ENCODE measurements around the gene APRT.
"Not testable (repeated sequence)": the region's sequence is repeated elsewhere in the genome, so short reads cannot be mapped to it uniquely, and the experiment has no call there.

APRT gene

DNA sequence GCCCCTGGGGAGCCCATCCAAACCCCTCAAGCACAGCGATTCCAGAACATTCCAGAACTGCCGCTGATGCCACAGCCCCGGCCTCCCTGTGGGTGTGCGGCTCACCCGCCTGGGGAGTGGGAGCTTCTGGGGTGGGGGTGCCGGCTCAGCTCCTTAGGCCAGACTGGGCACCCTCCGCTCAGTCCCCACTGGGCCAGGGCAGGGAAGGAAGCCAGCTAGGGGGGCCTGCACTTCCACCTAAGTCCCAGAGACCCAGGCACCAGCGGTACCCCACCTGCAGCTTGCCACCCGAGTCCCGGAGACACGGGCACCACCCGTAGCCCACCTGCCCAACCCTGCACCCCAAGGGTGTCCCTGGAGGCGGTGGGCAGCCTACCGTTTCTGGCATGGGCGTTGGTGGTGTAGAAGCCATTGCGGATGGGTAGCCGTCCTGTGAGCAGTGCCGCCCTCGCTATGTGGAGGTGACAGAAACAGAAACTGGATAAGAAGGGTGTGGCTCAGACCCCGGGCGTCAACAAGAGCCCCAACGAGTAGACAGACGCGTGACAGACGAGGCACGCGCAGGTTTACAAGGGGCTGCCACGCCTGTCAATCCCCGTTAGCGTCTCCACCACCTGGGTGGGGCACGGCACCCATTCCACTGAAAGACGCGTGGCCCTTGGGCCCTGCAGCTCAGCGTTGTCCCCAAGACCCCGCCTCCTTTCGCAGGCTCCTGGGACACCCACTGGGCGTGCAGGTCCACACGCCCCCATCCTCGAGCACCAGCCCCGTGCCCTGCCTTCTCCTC, 30.0 kb upstream of the APRT start:
- DNase-seq = no peak

DNA sequence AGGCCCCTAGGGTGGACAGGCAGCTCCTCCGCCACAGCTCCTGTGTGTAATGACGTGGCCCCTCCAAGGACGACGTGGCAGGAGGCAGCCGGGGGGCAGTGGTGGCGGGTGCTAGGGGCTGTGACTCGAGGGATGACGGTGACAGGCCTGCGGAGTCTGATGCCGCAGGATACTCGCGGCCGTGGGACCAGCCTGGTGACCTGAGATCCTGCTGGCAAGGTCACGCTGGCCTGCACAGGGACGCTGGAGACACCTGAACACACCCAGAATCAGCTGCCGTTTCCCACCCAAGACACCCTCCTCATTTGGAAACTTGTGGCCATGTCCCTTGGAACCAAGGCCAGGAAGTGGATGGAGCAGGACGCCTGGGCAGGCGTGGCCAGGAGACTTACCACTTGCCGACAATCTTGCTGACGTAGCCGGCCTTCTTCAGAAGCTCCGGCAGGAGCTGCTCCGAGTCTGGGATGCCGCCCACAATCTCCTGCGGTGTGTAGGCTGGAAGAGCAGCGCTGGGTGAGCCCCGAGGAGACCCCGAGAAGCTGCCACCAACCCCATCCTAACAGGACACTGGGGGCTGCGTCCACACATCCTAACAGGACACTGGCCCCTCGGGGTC, 29.0 kb upstream of the APRT start:
- DNase-seq = no peak

DNA sequence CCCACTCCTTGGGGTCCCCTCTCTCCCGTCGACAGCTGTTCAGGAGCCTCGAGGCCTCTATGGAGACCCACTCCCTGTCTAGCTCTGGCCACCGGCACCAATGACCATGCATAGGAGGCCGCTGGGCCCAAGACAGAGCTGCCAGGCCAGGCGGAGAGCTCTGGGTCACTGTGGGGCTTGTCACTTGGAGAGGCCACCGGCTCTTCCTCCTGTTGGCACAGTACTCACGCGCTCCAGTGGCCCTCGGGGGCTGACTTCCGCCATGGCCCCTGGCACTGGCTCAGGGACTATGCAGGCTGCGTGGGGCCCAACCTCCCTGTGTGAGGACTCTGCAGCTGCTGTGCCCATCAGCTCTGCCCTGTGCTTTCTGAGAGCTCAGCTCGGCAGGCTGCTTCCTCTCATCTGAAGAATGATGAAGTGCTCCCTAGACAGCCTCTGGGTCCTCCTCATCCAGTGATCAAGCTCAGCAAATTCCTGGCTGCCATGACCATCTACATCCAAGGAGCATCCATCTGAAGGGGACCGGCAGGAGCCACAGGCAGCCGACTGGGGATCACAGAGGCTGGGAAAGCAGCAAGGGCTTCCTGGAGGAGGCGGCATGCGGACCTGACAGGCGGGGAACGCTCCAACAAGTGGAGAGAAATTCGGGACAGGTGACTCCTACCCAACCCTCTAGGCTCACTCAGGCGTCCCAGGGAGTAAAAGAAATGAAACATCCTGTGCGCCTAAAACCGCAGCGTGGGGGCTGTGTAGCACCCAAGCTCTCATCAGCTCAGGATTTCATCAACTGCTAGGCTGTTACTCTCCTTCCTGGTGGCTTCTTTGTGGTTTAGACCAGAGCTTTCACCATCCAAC, 28.2 kb upstream of the APRT start:
- DNase-seq = no peak

DNA sequence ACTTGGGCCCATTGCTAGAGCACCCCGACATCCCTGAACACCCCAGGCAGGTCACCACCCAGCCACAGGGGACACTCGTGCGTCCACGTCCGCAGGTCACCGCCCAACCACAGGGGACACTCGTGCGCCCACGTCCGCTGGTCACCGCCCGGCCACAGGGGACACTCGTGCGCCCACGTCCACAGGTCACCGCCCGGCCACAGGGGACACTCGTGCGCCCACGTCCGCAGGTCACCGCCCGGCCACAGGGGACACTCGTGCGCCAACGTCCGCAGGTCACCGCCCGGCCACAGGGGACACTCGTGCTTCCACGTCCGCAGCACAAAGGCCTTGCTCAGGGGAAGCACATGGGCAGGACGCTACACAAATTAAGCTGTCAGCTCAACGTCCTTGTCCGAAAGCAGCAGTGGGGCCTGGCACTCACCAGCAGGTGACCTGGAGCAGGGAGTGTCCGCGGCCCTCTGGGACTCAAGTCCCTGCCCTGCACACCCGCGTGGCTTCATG, 27.4 kb upstream of the APRT start:
- DNase-seq = no peak

DNA sequence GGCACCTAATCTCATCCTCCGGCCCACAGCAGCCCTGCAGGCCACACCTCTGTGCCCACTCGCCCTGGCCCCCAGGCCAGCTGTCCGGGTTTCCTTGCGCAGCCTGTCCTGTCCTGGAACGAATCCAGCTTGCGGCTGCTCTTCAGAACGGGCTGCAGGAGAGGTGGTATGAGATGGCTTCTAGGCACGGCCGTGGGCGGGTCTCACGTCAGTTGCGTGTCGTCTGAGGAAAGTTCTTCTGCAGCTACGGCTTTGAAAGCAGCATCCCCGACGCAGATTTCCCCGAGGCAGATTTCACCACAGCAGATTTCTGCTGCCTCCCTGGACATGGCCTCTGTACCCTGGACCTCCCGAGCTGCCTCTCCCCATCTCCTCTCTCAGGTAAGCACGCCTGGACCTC, 26.8 kb upstream of the APRT start:
- no peak for DNase-seq

DNA sequence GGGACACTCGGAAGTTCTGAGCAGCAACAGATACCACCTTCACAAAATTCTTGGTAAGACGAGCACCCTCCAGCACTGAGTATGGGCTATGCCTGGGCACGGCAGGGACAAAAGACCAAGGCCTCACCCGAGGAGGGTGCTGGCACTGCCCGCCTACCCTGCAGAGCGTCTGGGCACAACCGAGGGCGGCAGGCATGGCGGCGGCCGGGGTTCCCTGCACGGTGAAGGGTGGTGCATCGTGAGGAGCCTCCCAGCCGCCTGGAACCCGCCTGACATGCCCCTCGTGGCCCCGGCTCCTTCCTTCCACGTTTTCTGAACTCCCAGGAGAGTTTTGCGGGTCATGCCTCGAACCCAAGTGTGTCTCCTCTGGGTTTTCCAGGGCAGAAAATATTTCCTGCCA, 26.1 kb upstream of the APRT start:
- no peak for DNase-seq

DNA sequence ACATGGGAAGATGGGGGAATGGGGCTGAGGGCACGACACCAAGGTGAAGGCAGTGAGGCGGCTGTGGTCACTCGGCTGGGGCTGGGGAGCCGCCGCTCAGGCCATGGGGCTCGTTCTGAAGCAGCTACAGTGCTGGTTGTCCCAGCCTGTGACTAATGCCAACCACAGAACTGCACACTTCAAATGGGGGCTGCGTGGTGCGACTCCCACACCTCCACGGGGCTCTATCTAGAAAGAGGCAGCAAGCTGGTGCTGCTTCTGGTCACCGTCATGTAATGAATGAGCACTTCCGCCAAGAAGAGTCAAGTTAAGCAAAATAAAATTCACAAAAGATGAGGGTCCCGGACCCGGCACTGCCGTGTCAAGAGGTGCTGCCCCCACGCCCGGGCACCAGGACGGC, 25.1 kb upstream of the APRT start:
- DNase-seq = no peak

DNA sequence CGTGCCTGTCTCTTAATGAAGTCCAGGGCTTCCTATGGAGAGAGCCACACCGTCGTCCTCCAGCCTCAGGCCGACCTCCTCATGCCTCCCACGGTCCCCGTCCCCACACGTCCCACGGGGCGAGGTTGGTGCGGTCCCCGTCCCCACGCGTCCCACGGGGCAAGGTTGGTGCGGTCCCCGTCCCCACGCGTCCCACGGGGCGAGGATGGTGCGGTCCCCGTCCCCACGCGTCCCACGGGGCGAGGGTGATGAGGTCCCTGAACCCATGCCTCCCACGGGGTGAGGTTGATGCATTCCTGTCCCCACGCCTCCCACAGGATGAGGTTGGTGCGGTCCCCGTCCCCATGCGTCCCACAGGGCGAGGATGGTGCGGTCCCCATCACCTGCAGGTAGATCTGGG, 24.1 kb upstream of the APRT start:
- no peak for DNase-seq

DNA sequence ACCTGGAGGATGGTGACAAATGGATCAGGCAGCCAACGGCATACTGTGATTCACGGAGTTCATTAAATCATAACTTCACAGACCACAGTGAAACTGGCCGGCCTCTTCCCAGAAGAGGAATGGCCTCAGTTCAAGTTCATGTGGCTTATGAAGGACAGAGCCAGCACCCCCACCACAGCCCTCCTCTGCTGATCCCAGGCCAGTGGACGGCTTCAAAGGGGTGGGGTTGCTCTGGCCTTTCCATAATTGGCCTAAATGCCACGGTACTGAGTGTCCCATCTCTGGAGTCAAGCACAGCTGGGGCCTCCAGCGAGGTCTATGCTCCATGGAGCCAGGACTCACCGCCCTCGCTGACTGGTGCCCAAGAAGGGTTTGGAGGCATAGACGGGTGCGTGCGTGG, 23.7 kb upstream of the APRT start:
- no peak for DNase-seq

DNA sequence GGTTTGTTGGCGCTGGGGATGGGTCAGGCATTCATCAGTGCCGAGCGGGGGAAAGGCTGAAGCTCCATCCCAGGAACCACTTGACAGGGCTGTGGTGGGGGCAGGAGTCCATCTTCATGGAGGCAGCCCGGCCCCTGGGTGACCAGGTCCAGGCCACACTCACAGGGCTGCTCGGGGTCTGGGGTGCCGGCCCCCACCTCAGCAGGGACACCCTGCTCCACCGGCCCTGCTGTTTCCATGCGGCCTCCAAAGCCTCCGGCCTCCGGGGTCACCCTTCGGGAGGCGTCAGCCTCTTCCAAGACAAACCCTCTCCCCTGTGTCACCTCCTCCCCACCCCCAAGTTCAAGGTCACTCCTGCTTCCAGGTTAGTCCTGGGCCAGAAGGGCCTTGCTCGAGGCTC, 22.9 kb upstream of the APRT start:
- DNase-seq = no peak

DNA sequence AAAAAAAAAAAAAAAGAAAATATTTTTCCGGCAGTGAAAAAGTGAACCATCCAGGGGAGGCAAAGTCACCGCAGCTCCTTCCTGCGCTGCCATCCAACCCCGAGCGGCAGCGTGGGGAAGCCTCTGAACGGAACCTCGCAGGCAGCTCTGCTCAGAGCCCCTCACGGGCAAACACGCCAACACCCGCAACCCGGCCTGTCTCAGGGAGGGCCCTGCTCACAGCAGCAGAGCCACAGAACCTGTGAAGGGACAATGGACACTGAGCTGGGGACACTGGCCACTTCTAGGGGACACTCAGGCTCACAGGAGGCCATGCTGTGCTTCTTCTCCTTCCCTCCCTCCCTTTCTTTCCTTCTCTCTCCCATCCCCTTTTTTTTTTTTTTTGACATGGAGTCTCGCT, 21.4 kb upstream of the APRT start:
- DNase-seq = no peak

DNA sequence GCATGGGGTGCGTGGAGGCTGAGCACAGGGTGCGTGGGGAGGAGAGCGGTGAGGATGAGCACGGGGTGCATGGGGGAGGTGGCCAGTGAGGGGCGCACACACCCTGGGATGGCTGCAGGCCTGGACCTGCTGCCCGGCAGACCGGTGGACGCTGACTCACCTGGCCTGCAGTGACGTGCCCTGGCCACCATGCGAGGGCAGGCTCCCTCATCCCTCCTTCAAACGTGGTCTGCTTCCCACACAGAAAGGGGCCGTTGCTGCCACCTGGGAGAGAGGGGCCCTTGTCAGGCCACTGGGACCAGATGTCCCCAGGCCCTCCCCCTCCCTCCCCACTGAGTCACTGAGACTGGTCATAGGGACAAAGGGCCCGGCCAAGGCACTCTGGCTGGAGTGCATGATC, 20.1 kb upstream of the APRT start:
- DNase-seq = no peak

DNA sequence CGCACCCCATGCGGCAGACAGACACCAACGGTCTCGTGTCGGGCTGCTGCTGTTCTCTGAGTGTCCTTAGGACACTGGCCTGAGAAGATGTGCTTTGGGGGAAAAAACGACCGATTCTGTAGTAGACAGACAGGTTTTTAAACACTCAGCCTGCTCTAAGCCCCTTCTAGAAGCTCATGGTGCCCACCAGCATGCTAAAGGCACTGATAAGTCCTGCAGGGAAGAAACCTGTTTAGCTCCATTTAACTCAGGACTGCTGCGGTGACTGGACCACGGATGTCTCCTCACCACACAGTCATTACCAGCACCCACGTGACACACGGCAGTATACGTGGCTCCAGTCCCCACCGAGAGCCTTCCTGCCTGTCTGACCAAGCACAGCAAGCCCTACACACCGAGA, 19.1 kb upstream of the APRT start:
- no peak for DNase-seq

DNA sequence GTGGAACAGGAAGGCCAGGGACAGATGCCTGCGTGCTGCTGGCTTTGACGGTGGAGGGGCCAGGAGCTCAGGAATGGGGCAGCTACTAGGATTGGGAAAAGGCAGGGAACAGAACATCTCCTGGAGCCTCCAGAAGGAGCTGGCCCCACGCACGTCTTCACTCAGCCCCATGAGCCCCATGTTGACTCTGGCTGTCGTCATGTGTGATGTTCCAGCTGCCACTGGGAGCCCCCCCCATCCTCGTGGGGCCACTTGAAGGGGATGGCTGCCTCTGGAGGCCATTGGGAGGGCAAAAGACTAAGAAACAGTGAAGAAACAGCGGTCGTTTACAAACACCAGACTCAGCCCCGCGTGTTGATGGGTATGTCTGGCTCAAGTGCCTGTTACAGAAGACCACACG, 18.5 kb upstream of the APRT start:
- DNase-seq = no peak

DNA sequence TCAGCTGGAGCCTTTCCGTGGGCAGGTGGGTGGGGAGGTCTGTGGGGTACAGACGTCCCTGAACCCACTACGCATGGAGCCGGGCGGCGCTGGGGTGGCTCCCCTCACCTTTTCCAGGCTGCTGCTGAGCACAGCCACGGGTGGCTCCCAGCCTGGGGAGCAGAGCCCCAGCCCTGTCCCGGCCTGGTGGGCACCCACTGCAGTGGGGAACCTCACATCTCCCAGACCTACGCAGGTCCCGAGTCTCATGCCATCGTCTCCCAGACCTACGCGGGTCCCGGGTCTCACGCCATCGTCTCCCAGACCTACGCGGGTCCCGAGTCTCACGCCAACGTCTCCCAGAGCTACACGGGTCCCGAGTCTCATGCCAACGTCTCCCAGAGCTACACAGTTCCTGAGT, 17.0 kb upstream of the APRT start:
- DNase-seq = no peak

DNA sequence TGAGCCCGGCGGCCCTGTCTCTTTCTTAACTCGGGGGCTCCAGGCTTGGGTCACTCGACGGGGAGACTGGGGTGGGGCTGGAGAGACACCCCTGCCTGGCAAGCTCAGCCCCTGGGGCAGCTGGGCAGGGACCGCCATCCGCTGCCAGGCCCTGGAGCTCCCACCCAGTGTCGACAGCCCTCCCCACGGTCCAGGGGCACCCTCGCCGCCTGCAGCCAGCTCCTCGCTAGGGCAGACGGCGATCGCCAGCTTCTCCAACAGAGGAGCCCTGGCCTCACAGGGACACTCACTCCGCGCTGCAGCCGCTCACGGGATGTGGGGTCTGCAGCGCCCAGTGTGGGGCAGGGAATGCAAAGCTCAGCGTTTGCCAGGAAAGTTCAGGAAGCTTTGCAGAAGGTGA, 16.0 kb upstream of the APRT start:
- no peak for DNase-seq

DNA sequence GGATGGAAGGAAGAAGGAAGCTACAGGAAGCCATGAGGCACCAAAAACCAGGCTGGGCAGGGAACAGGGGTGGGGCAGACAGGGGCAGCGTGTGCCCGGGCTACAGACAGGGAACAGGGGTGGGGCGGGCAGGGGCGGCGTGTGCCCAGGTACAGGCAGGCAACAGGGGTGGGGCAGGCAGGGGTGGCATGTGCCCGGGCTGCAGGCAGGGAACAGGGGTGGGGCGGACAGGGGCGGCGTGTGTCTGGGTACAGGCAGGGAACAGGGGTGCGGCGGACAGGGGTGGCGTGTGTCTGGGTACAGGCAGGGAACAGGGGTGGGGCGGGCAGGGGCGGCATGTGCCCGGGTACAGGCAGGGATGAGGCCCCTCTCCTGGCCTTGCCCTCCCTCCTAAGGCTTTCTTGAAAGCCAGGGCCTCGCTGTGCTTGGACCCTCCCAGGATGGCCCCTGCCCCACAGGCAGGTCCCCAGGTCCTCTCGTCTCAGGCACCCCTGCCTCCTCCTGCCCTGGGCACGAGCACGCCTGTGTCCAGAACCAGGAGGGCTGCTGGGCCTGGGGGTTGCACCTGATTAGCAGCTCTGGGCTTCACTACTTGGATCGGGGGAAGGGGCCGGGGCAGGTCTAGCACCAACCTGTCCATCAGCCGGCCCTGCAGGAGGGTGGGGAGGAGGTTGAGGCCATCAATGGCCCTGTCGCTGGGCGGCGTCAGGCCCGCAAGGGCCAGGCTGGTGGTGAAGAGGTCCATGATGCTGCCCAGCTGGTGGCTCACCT, 14.5 kb upstream of the APRT start:
- DNase-seq = no peak

DNA sequence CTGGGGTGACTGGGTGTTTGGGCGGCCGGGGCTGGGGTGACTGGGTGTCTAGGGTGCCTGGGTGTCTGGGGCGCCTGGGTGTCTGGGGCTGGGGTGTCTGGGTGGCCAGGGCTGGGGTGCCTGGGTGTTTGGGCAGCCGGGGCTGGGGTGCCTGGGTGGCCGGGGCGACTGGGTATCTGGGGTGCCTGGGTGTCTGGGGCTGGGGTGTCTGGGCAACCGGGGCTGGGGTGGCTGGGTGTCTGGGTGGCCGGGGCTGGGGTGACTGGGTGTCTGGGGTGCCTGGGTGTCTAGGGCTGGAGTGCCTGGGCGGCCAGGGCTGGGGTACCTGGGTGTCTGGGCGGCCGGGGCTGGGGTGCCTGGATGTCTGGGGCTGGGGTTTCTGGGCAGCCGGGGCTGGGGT, 13.4 kb upstream of the APRT start:
- no peak for DNase-seq

DNA sequence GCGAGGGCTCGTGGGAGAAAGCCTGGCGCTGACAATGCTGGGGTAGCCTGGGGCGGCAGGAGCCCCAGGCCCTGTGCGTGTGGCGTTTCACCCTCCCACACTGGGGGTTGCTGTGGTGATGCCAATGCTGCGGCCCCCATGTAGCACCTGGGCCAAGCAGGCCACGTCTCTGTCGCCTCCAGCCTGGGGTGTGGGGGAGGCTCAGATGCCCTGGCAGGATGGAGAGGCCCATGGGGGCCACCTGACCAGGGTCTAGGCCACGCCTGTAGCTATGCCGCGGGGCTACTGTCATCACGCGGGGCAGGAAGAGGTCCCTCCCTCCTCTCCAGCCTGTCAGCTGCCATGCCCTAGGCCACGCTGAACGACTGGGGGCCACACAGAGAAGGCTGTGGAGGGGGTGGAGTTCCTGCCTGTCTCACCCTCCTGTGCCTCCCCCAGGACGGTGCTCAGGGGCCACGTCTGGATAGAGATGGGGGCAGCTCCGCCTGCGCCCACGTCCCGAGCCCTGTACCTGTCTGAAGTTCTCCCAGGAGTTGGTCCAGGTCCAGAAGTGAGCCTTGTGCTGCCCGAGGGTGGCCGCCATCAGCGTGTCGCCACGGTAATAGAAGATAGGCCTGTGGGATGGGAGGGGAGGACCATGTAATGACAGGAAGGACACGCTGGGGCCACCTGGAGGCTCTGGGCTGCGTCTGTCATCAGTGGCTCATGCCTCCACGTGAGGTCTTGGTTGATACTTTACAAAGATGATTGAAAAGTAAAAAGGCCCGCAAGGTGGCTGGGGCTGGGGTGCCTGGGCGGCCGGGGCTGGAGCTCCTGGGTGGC, 12.7 kb upstream of the APRT start:
- DNase-seq = no peak

DNA sequence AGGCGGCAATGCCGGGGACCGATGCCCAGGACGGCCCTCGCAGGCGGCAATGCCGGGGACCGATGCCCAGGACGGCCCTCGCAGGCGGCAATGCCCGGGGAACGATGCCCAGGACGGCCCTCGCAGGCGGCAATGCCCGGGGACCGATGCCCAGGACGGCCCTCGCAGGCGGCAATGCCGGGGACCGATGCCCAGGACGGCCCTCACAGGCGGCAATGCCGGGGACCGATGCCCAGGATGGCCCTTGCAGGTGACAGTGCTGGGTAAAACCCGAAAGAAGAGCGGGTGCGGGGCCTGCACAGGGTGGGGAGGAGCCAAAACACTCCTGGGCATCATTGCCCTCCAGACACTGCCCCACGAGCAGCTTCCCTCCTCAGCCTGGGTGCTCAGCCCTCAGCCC, 11.9 kb upstream of the APRT start:
- not testable (repeated sequence) for DNase-seq

DNA sequence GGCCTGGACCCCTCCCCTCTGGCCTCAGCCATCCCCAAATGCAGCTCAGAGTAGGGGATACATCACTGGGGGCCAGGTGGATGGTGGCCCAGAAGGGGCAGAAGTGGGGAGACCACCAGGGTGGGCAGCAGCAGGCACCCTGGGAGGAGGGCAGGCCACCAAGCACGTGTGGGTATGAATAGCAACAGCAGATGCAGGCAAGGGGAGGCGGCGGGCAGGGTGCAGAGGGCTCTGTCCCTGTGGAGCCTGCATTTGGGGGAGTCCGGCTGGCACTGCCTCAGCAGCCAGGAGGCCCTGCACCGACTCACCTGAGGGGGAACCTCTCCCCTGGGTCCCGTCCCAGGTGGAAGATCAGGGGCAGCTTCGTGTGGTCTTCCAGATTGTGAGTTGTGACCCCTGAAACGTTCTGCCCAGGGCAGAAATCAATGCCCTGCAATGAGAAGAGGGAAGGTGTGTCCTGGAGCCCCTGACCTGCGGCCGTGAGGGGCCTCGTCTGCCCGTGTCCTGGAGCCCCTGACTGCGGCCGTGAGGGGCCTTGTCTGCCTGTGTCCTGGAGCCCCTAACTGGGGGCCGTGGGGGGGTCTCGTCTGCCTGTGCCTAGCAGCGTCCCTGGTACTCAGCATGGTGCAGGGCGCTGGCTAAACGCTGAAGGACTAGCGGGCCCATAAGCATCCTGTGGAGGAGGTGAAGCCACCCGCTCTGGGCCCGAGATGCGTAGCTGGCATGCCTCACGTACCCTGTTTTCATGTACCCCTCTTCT, 10.7 kb upstream of the APRT start:
- DNase-seq = no peak

Measured in activated CD4-positive, CD25-positive, alpha-beta regulatory T cell (primary cell).